GM23338 (cell line): ENCODE data around the gene ATP2A3. TPM values are rescaled to one million over a fixed set of nuclear protein-coding genes. Genes with fewer than 3 reads are reported as not detected.

Experiments used
- CREB1 ChIP-seq: fragments of 250-450 bp; sonication (Bioruptor Pico); IDR thresholded peaks from 2 replicates; pipeline ENCODE4 v1.5.0; 2020; ENCODE audit warnings: low read depth, mild to moderate bottlenecking, moderate library complexity
- CTCF ChIP-seq, 2 experiments: fragments of 200-600 bp in 1 of 2; sonication (generic) in 1 of 2; conservative IDR thresholded peaks; 2 replicates each; pipeline versions ENCODE4 v1.5.1 to v1.6.1; 2016 to 2017; ENCODE audit warnings: antibody characterized with exemption in 2 of 2, low read depth in 2 of 2, mild to moderate bottlenecking in 2 of 2, moderate library complexity in 1 of 2
- EZH2 ChIP-seq: fragments of 200-600 bp; sonication (generic); IDR thresholded peaks from one replicate; pipeline ENCODE4 v1.8.0; 2017; ENCODE audit warnings: antibody characterized with exemption, mild to moderate bottlenecking, low read depth; ENCODE audit not compliant: unreplicated experiment
- EZH2phosphoT487 ChIP-seq: fragments of 200-600 bp; sonication (generic); IDR thresholded peaks from one replicate; pipeline ENCODE4 v1.8.1; 2018; ENCODE audit warnings: antibody characterized with exemption; ENCODE audit not compliant: unreplicated experiment
- ZNF331 ChIP-seq: fragments of 250-450 bp; sonication (Bioruptor Pico); IDR thresholded peaks from 2 replicates; pipeline ENCODE4 v1.5.0; 2020; ENCODE audit warnings: low read depth, mild to moderate bottlenecking, moderate library complexity
- polyA plus RNA-seq: library from polyadenylated mRNA; unstranded; fragments of >200 nt; fragmentation: Nextera tagmentation; extraction: Ambion mirVana; gene quantifications from 2 replicates; pipeline ENCODE4 v1.2.1, GENCODE V29; 2016
- total RNA-seq: library from RNA; depleted of rRNA; stranded (reverse); fragments of >200 nt; shearing (Covaris generic); gene quantifications from 2 replicates; pipeline ENCODE4 v1.2.3, GENCODE V29; 2014
- TF ChIP-seq, protein P1 (sequence below): fragments of 250-450 bp; sonication (Bioruptor Pico); IDR thresholded peaks from 2 replicates; pipeline ENCODE4 v1.5.0; 2020; ENCODE audit warnings: mild to moderate bottlenecking, moderate library complexity
- TF ChIP-seq, protein P2 (sequence below): IDR thresholded peaks from 2 replicates; pipeline ENCODE4 v1.6.1; 2016; ENCODE audit warnings: antibody characterized with exemption
- TF ChIP-seq, protein P3 (sequence below): IDR thresholded peaks from one replicate; pipeline ENCODE4 v1.6.1; 2018; ENCODE audit warnings: antibody characterized with exemption; ENCODE audit not compliant: unreplicated experiment

The ATP2A3 gene
- total and polyA plus RNA-seq, 2 experiments from 2014 or later = 9.6 to 35.2 TPM

- TF ChIP-seq, protein P1, sequence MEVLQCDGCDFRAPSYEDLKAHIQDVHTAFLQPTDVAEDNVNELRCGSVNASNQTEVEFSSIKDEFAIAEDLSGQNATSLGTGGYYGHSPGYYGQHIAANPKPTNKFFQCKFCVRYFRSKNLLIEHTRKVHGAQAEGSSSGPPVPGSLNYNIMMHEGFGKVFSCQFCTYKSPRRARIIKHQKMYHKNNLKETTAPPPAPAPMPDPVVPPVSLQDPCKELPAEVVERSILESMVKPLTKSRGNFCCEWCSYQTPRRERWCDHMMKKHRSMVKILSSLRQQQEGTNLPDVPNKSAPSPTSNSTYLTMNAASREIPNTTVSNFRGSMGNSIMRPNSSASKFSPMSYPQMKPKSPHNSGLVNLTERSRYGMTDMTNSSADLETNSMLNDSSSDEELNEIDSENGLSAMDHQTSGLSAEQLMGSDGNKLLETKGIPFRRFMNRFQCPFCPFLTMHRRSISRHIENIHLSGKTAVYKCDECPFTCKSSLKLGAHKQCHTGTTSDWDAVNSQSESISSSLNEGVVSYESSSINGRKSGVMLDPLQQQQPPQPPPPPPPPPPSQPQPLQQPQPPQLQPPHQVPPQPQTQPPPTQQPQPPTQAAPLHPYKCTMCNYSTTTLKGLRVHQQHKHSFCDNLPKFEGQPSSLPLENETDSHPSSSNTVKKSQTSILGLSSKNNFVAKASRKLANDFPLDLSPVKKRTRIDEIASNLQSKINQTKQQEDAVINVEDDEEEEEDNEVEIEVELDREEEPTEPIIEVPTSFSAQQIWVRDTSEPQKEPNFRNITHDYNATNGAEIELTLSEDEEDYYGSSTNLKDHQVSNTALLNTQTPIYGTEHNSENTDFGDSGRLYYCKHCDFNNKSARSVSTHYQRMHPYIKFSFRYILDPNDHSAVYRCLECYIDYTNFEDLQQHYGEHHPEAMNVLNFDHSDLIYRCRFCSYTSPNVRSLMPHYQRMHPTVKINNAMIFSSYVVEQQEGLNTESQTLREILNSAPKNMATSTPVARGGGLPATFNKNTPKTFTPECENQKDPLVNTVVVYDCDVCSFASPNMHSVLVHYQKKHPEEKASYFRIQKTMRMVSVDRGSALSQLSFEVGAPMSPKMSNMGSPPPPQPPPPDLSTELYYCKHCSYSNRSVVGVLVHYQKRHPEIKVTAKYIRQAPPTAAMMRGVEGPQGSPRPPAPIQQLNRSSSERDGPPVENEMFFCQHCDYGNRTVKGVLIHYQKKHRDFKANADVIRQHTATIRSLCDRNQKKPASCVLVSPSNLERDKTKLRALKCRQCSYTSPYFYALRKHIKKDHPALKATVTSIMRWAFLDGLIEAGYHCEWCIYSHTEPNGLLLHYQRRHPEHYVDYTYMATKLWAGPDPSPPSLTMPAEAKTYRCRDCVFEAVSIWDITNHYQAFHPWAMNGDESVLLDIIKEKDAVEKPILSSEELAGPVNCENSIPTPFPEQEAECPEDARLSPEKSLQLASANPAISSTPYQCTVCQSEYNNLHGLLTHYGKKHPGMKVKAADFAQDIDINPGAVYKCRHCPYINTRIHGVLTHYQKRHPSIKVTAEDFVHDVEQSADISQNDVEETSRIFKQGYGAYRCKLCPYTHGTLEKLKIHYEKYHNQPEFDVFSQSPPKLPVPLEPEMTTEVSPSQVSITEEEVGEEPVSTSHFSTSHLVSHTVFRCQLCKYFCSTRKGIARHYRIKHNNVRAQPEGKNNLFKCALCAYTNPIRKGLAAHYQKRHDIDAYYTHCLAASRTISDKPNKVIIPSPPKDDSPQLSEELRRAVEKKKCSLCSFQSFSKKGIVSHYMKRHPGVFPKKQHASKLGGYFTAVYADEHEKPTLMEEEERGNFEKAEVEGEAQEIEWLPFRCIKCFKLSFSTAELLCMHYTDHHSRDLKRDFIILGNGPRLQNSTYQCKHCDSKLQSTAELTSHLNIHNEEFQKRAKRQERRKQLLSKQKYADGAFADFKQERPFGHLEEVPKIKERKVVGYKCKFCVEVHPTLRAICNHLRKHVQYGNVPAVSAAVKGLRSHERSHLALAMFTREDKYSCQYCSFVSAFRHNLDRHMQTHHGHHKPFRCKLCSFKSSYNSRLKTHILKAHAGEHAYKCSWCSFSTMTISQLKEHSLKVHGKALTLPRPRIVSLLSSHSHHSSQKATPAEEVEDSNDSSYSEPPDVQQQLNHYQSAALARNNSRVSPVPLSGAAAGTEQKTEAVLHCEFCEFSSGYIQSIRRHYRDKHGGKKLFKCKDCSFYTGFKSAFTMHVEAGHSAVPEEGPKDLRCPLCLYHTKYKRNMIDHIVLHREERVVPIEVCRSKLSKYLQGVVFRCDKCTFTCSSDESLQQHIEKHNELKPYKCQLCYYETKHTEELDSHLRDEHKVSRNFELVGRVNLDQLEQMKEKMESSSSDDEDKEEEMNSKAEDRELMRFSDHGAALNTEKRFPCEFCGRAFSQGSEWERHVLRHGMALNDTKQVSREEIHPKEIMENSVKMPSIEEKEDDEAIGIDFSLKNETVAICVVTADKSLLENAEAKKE (CRISPR knock-in tag) = no peak
- TF ChIP-seq CTCF (conservative IDR thresholded peaks at IDR 0.05; ENCODE audit: low read depth in 2 of 2) = no peak
- TF ChIP-seq, protein P2, sequence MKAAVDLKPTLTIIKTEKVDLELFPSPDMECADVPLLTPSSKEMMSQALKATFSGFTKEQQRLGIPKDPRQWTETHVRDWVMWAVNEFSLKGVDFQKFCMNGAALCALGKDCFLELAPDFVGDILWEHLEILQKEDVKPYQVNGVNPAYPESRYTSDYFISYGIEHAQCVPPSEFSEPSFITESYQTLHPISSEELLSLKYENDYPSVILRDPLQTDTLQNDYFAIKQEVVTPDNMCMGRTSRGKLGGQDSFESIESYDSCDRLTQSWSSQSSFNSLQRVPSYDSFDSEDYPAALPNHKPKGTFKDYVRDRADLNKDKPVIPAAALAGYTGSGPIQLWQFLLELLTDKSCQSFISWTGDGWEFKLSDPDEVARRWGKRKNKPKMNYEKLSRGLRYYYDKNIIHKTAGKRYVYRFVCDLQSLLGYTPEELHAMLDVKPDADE = no peak
- no peak for TF ChIP-seq EZH2phosphoT487
- TF ChIP-seq, protein P3, sequence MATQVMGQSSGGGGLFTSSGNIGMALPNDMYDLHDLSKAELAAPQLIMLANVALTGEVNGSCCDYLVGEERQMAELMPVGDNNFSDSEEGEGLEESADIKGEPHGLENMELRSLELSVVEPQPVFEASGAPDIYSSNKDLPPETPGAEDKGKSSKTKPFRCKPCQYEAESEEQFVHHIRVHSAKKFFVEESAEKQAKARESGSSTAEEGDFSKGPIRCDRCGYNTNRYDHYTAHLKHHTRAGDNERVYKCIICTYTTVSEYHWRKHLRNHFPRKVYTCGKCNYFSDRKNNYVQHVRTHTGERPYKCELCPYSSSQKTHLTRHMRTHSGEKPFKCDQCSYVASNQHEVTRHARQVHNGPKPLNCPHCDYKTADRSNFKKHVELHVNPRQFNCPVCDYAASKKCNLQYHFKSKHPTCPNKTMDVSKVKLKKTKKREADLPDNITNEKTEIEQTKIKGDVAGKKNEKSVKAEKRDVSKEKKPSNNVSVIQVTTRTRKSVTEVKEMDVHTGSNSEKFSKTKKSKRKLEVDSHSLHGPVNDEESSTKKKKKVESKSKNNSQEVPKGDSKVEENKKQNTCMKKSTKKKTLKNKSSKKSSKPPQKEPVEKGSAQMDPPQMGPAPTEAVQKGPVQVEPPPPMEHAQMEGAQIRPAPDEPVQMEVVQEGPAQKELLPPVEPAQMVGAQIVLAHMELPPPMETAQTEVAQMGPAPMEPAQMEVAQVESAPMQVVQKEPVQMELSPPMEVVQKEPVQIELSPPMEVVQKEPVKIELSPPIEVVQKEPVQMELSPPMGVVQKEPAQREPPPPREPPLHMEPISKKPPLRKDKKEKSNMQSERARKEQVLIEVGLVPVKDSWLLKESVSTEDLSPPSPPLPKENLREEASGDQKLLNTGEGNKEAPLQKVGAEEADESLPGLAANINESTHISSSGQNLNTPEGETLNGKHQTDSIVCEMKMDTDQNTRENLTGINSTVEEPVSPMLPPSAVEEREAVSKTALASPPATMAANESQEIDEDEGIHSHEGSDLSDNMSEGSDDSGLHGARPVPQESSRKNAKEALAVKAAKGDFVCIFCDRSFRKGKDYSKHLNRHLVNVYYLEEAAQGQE = no peak
- no peak for TF ChIP-seq ZNF331
- TF ChIP-seq CREB1 (CRISPR knock-in tag) = no peak
- TF ChIP-seq EZH2 = no peak
Measured at GRCh38 chr17:3887804-3888203, 76.4 kb downstream of the ATP2A3 start (continued).
